AG09319 (cell line): Measurements from ENCODE around the gene TMEM201.

Experiments used
- DNase-seq: peaks from one replicate; pipeline ENCODE4 v3.0.0-alpha.2; 2010; ENCODE audit warnings: low read depth; ENCODE audit errors: extremely low read depth
- CTCF ChIP-seq: IDR thresholded peaks from 2 replicates; pipeline ENCODE4 v1.5.1; 2011; ENCODE audit warnings: low read depth, mild to moderate bottlenecking, inconsistent platforms, low read length, moderate library complexity

The TMEM201 gene

GRCh38 chr1:9586147-9586766, 2.5 kb upstream of the TMEM201 start:
- no peak for TF ChIP-seq CTCF
- DNase-seq = no peak

GRCh38 chr1:9589144-9589718, 520 bp downstream of the TMEM201 start:
- no peak for TF ChIP-seq CTCF
- no peak for DNase-seq

GRCh38 chr1:9589719-9590157, 1.0 kb downstream of the TMEM201 start:
- no peak for TF ChIP-seq CTCF
- DNase-seq = no peak

GRCh38 chr1:9590201-9590600, 1.5 kb downstream of the TMEM201 start:
- TF ChIP-seq CTCF = no peak
- no peak for DNase-seq

GRCh38 chr1:9590945-9591668, 2.4 kb downstream of the TMEM201 start:
- no peak for TF ChIP-seq CTCF
- no peak for DNase-seq

GRCh38 chr1:9591669-9592509, 3.2 kb downstream of the TMEM201 start:
- TF ChIP-seq CTCF = no peak
- DNase-seq = no peak
